ENCODE results near the gene TH. TPM values are rescaled to one million over a fixed set of nuclear protein-coding genes. Genes with fewer than 3 reads are reported as not detected.

The TH gene
- total RNA-seq, 1 donor from 2014 or later: not detected

DNA sequence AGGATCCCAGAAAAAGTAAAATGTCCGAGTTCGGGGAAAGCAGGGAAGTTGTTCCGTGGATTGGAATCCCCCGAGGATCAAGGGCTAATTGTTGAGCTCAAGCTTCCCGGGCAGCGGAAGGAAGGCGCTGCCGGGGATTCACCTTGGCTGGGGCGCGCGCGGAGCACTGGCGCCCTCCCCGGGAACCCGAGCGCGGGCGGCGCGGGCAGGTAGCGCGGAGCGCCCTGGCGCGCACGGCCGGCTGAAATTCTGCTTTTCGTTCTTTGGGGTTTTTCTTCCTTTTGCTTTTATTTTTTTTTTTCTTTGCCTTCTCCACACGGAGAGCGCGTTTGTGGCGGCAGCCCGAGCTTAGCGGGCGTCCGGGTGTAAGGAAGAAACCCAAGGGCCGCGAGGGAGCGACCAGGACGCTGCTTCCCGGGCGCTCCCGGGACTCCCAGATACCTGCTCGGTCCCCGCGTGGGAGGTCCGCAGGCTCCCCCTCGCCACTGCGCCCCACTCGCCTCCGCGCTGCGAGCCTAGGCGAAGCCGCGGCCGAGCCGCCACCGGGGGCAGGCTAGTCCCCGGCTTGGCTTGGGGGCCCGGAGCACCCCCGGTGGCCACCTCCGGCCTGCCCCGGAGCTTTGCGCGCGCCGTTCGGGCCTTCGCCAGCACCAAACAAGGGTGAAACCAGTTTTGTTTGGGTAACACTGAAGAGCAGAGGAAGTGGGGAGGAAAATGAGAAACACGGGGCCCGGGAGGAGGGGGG lies 27.6 kb downstream of the TH start:
- no peak for DNase-seq (ENCODE audit: low read depth)

DNA sequence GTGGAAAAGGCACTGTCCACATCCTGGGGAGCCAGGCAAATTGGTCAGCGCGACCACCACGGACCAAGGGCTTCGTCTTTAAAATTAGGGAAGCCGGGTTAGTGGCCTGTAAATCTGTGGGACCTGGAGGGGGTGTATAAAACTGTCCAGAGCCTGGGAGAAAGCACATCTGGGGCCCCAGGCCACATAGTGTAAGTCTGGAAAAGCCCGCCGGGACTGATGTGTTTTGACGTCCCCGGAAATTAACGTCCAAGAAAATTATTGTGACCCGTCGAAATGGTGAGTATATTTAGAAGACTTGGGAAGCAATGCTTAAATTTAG lies 28.2 kb downstream of the TH start:
- DNase-seq (ENCODE audit: low read depth): no peak

DNA sequence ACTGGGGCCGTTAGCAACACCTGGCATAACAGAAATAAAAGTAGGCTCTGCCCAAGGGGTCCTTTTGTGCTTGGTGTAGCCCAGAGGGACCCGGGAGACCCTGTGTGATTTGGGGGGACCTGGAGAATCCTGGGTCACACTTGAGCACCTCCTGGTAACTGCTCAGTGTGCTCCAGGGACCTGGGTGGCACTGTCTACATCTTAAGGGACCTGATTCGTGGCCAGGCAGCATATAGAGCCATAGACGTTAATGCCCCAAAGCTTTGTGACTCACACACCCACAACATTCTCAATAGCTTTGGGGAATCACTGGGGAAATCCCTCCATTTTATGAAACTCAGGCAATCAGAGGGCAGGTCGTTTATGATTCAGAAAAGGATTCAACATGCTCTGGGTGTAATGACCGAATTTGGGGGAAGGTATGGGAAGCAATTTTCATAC lies 28.8 kb downstream of the TH start:
- DNase-seq (ENCODE audit: low read depth): no peak

DNA sequence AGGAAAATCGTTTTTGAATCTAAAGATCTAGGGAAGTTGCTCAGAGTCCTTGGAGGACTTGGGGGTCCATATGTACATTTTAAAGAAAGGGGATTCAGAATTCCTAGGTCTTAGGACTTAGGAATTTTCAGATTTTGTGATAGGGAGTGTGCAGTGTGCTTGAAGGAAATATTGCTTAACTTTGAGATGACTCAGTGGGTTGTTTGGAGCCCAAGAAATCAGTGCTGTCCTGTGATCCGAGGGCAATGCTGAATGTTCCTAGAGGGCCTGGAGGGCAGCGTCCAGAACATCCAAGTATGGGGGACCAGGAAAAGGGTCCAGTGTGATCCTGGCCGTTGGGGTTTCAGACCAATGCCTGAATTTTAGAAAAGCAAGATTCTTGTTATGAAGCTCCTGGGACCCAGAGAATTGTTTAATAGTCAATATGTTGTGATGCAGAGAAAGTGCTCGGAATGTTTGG lies 29.3 kb downstream of the TH start:
- DNase-seq (ENCODE audit: low read depth): no peak

DNA sequence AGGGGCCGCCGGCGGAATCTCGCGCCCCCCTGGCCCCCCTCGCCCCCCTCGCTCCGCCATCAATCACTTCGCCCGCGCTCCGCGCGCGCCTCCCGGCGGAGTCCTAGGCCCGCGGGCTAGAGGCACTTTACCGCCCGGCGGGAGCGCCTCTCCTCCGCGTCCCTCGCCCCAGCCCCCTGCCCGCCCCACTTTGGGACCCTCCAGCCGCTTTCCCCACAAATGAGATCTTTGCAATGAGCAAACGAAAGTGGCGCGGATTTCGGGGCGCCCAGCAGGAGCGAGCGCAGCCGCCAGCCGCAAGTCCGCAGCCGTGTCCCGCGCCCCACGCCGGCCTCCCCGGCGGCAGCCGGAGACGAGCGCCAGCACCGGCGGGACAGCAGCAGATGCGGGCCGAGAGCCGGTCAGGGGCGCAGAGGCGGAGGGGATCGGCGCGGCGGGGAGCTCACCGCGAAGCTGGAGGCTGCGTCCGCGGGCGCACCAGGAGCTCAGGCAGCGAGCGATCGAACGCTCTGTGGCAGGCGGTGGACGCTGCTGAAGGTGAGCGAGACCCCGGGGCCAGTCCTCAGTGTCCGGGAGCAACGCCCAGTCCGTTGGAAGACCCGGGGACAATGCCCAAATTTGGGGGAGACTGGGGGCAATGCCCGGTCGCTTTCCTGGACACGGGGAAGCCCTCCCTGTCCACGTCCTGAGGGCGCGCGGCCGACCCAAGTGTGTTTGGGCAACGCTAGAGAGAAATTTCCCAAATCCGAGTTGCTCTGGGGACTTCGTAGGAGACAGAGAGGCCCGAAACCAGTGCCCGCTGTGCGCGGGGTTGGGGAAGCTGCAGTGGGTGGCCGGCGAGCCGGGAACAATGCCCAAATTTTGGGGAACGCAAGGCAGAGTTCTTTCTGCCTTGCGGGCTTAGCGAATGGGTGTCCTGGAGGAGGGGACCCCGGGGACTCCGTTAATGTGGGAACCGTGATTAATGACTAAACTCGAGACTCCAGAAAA lies 30.9 kb downstream of the TH start:
- peak; percentile 43 for DNase-seq (ENCODE audit: low read depth)

DNA sequence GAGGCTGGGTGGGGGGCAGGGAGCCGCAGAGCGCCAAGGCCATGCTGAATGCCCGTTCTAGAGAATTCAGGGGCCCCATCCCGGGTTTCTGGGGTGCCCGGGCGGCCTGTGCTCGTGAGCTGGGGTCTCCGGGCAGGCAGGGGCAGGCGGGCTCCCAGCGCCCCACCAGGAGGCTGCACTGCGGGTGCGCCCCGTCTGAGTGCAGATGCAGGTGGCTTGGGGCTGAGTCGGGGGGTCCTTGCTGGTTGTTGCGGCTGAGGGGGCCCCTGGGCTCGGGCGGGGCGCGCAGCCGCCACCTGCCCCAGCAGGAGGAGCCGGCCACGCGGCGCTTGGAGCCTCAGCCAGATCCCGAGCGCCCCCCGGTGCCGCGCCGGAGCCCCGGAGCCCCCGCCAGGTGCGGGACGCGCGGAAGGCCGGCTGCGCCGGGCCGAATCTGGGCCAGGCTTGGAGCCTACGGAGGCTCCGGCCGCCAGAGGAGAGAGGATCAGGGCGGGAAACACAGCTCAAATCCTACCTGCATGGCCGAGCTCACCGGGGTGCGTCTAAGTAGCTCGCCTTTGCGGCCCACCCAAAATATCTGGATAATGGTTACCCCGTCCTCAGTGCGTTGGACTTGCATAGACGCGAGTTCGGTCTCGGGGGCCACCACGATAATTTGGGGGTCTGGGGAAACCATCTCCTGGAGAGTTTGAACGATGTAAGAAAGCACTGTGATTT lies 31.8 kb downstream of the TH start:
- peak; percentile 38 for DNase-seq (ENCODE audit: low read depth)

DNA sequence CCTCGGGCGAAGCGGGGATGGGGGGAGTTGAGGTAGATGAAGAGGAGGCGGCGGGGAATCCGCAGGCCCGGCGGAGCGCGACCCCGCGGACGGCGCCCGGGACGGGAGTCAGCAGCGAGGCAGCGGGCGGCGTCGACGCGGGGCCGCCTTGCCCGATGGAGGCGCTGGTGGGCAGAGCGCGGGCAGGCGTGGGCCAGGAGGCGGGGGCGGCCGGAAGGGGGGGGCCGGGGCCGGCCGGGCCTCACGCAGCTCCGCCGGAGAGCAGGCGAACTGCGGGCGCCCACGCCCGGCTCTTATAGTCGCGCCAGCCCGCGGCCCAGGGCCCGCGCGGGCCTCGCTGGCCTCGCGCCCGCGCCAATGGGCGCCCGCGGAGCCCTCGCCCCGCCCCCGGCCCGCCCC lies 32.5 kb downstream of the TH start, which contains the start of gene IGF2:
TSS of gene IGF2 (minus strand) at position 267 of the 399 bp plus-strand sequence. CDS start 3,866 bp downstream, outside the sequence.
- DNase-seq (ENCODE audit: low read depth): peak; percentile 60

DNA sequence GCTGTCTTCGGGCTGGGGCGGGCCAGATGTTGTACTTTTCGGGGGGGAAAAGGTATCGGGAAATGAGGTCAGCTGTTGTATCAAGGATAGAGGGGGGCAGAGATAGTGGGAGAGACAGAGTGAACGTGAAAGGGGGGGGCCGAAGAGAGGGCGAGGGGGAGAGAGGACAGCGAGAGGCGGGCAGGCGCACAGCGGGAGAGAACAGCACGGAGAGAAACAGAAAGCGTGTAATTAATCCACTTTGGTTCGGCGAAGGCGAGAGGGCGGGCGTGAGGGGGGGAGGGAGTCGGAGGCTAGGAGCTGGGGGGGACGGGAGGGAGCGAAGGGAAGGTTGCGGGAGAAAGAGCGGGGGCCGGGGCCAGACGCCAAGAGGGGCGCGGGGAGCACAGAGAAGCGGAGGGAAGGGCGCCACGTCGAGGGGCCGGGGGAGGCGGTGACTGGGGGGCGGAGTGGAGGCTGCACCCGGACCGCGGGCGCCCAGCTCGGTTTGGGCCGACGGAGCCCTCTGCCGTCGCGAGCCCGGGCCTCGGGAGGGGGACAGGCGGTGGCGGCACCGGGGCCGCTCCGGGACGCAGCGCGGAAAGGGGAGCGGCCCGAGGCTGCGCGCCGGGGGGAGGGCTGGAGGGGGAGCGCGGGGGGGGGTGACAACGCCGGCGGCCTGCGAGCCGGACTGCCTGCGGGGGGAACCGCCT lies 33.0 kb downstream of the TH start:
- DNase-seq (ENCODE audit: low read depth): peak; percentile 41

DNA sequence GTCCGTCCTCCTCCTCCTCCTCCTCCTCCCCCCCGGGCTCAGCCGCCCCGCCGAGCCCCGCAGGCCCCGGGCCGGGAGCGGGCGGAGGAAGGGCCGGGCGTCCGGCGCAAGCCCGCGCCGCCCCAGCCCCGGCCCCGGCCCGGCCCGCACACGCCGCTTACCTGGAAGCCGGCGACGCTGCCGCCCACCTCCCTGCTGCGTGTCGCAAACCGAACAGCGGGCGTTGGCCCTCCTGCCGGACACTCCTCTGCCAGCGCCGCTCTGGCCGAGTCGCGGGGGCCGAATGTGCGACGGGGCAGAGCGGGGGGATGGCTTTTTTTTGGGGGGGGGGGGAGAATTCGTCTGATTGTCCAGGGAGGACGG lies 33.6 kb downstream of the TH start:
- peak; percentile 24 for DNase-seq (ENCODE audit: low read depth)

DNA sequence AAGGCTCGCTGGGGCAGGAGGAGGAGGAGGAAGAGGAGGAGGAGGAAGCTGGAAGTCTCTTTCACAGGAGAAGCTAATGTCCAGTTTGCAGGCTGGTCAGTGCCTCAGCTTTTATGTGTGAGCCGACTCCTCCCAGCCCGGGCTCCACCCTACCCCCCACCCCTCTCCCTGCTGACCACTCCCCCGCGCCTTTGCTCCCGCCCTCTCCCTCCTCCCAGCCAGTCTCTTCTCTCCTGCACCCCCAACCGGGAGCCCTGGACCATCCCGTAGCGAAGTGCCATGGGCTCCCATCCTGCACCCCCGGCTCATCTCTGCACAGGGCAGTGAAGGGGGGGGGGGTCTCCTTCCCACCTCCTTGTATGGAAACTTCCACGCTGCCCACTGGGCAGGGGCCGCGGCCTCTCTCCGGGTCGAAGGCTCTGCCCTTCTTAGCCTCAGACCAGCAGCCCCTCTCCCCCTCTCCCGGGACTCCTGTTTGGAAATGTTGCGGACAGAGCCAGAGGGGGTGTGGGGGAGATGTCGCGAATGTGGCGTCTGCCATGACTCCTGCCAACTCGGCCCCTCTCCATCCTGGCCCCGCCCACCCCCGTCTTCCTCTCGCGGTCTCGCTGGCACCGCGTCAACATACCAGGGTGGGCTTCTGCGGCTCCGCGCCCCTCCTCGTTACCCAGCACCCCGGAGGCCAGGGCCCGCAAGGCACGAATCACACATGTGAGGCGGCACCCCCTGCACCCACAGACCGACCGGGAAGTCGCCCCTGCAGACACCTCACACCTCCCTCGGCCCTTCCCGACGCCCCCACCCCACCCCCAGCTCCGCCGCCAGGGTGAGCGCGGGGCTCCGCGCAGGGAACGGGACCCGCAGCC lies 34.2 kb downstream of the TH start:
- DNase-seq (ENCODE audit: low read depth): peak; percentile 90

DNA sequence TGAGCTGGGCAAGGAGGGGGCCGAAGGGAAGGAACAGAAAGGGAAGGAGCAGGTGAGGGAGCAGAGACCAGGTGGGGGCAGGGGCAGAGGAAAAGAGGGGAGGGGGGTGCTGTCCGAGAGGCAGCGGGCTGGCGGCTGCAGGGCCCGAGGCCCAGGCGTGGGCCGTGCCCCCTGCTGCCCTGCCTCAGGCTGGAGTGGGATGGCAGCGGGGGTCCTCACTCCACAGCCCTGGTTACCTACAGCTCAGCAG lies 34.7 kb downstream of the TH start:
- no peak for DNase-seq (ENCODE audit: low read depth)

DNA sequence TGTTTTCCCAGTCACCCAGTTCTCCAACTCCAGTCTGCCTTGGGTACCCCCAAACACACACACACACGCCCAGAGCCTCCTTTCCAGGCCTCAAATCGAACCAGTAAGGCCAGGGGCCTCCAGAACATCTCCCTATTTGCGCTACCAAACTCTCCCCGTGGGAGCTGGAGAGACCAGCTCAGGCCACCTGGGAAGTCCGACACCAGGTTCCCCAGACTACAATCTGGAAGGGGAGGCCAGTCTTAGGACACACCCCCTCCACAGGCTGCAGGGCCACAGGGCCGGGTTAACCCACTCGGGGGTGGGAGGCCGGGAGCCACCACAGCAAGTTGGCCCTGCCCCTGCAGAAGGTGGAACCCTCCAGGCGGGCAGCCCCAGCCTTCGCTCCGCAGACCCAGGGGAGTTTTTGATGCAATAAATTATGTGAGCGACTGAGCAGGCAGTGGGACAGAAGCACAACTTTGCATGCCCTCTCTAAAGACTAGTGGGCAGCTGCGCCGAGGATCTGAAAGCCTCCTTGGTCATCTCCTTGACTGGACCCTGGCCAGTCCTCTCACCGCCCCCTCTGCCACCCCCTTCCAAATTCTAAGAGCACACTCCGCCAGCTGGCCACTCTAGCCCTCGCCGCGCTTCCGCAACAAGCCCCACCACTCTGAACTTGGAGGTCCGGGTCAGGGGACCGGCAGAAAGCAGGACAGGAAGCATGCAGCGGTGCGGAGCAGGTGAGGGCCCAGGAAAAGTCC lies 35.2 kb downstream of the TH start:
- DNase-seq (ENCODE audit: low read depth): no peak

DNA sequence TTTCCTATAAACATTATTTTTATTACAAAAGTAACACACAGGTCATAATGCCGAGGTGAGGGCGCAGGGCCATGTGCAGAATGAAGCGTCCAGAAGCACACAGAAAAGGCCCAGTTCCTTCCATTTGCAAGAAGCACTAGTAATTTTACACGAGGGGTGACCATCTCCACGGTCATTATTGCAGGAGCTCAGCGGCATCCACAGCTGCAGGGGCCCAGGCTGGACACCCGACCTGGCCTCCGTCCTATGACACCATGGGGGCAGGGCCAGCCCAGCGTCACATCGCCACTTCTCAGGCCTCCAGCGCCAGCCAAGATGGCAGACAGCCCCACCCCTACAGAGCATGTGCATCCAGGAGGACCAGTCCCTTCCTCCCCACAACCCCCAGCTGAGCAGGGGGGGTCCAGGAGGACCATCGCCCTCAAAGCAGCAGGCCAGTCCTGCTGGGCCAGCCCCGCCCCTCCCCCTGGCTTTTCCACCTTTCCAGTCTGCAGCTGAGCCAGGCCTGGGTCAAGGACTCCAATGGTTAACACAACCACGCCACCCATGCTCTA lies 35.9 kb downstream of the TH start:
- peak; percentile 55 for DNase-seq (ENCODE audit: low read depth)

DNA sequence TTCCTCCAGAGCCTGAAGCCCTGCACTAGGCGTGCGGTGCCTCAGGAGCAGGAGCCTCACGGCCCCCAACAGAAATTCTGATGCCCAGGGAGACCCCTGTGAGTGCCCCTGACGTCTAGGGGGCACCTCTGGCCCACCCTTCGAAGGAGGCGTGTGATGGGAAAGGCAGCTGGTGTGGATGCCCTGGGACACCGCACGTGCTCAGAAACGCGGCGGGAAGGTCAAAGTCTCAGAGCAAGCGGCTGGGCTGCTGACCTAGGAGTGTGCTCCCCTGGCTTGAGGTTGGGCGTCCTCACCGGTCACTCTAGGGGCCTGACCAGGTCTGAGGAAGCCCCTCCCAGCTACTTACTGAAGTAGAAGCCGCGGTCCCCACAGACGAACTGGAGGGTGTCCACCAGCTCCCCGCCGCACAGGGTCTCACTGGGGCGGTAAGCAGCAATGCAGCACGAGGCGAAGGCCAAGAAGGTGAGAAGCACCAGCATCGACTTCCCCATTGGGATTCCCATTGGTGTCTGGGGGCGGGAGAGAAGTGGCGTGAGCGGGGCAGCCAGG lies 36.5 kb downstream of the TH start:
- DNase-seq (ENCODE audit: low read depth): no peak

DNA sequence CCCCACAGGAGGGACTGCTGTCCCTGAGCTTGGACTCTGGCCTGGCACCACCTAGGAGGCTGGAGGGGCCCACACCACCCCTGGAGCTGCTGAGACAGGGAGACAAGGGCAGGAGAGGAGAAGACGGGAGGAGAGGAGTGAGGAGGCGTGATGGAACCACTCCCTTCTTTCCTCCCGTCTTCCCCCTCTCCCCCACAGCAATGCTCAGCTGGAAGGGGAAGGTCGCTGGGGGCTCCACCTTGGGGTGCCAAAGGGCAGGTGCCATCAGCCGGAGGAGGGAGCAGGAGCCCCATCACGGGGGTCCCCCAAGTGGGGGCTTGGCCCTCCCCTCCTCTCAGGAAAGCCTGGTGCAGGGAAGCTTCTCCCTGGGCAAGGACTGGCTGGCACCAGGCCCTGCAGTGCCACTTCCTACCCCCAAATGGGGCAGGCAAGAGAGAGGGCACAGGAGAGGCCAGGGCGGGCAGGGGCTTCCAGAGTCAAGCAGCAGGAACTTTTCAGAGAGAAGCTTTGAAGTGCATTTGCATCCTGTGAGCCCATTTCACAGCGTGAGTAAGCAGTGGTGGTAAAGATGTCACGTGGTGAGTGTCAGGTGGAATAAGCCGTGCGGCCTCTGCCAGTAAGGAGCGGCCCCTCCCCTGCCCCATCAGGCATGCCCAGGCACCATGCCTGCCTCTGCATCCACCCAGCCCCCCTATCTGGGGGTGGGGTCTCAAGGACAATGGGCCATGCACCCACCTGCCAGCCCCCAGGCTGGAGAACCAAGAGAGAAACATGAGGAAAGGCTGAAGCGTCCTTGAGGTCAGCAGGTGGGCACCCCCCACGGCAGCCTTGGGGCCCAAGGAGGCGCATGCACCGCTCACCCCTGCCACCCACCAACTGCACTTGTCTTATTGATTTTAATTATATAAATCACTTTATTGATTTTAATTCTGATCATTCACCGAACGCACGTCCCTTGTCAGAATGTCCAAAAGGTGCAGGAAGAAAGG lies 37.3 kb downstream of the TH start:
- no peak for DNase-seq (ENCODE audit: low read depth)

DNA sequence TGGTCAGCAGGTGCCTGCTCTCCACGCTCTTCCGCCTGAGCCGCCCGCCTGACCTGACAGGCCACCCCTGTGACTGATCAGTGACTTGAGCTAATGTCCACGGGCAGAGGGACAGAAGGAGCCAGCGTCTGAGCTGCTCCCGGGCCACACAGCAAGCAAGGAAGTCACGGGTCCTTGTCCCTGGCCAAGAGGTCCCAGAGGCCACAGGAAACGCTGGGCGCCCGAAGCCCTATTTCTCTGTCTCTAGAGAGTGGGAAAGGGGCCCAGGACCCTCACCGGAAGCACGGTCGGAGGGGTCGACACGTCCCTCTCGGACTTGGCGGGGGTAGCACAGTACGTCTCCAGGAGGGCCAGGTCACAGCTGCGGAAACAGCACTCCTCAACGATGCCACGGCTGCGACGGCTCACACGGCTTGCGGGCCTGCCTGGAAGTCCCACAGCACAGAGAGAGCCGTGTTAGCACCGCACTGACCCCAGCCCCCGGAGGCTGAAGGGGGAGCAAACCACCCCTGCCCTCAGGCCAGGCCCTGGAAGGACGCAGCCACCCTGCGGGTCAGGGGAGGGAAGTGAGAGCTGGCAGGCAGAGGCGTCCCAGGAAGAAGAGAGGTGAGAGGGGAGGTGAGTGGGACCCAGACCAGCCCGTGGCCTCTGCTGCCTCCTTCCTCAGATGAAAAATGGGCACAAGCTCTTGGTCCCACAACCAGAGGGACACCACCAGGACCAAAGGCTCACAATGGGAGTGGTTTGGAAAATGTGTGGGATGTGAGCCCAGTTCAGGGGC lies 38.2 kb downstream of the TH start:
- DNase-seq (ENCODE audit: low read depth): no peak

DNA sequence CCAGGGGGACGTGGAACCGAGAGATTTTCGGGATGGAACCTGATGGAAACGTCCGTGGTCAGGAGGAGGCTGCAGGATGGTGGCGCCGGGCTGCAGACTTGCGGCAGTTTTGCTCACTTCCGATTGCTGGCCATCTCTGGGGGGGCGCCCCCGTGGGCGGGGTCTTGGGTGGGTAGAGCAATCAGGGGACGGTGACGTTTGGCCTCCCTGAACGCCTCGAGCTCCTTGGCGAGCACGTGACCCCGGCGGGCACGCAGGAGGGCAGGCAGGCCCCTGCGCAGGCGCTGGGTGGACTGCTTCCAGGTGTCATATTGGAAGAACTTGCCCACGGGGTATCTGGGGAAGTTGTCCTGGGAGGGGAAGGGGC lies 38.8 kb downstream of the TH start:
- DNase-seq (ENCODE audit: low read depth): no peak

Measured in myocyte (in vitro differentiated cells).